ENCODE results near the gene SHLD1.

SHLD1 gene

DNA sequence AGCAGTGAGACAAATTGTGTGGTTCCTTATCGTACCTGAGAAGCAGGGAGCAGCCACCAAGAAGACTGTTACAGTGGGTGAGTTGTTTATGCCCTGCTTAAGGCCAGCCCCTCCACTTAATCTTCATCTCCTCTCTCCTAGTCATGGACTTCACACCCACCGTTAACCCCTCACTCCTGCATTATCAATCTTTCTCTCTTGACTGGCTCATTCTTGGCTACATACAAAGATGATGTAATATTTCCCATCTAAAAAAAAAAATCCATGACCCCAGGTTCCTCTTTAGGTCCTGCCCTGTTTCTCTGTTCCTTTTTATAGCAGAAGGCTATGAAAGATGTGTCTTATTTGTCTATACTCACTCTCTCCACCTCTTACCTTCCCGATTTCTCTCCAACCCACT, 72.4 kb downstream of the SHLD1 start:
- DNase-seq = no peak

DNA sequence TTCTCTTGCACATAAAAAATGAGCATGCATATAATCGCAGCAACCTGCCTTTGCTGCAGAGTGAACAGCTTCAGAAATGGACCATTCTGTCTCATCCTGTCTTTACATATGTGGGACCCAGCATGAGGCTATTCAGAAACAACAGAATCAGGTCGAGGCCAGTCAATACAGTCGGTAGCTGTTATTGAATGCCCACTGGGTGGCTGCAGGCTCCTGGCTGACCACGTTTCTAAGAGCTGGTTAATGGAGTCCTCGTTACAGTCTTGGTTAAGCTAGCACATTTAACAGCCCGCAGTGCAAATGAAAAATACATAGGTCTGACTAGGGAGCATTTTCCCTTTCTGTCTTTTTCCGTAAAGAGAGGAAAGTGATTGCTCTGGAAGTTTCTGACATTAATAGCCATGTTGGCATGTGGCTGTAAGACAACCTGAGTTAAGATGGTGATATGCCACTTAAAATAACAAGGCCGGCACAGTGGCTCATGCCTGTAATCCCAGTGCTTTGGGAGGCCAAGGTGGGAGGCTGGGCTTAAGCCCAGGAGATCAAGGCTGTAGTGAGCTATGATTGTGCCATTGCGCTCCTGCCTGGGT, 75.0 kb downstream of the SHLD1 start:
- no peak for DNase-seq

DNA sequence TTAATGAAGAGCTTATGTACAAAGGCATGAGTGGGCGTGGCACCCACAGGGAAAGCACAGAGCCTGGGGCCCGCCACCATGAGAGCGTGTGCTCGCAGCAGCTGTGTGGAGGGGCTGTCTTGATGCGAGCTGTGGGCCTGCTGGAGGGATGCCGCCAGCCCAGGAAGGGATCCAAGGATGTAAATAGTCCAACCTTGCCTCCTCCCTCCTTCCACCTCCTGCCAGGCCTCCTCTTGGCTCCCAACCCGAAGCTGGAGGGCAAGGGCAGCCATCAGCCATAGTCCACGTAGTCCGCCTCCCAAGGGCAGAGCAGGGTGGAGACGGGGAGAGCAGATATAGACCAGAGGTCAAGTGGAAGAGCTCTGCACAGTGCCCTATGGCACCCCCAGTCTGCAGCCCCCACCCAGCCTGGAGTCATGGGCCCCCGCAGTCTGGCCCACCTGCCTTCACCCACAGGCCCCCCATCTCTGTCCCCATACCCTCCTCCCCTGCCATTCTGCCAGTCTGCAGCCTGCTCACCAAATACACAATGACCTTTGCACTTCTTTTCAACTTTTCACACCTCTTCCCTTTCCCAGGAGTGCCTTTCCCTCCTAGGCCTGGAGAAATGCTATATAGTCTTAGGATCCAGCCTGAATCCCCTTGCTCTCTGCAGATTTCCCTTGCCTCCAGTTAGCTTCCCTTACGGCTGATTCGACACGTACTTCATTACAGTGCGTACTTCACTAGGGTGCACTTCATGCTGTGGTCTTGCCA, 77.1 kb downstream of the SHLD1 start:
- DNase-seq = no peak

DNA sequence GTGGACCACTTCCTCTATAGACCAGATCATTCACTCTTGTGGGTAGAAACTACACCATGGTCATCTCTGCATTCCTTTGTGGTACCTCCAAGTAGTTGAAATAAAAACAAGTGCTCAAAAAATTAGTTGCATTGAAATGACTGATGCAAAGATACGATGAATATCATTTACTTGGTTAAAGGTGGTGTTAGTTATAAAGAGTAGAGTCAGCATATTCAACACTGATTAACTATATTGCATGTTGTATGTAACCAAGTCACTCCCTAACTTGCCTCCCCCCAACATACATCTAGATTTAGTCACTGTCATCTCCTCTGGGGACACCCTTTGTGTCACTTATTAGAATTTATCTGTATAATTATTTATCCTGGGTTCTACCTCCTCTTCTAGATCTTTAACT, 77.7 kb downstream of the SHLD1 start:
- DNase-seq = no peak

DNA sequence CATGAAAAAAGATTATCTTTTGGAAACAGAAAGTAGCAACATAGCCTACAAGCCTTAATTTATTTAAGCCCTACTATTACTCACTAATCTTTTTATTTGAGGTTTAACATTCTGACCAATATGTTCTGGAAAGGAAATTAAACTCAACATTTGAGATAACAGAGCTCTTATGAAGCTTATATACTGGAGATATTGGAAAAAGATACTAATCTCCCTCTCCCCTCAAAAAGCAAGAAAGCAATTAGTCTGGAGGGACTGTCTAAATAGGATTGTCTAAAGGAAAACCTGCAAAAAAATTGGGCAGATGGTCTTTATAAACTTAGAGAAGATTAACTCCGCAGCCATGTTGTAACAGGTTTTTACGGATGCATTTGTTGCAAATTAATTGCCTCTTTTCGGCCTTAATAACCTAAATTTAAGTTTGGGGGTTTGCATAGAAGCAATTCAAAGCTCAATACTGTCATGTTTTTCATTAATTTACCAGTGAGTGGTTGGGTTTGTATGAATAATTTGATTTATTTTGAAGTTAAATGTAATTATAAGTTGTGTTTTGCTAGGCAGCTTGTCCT, 79.1 kb downstream of the SHLD1 start:
- no peak for DNase-seq

DNA sequence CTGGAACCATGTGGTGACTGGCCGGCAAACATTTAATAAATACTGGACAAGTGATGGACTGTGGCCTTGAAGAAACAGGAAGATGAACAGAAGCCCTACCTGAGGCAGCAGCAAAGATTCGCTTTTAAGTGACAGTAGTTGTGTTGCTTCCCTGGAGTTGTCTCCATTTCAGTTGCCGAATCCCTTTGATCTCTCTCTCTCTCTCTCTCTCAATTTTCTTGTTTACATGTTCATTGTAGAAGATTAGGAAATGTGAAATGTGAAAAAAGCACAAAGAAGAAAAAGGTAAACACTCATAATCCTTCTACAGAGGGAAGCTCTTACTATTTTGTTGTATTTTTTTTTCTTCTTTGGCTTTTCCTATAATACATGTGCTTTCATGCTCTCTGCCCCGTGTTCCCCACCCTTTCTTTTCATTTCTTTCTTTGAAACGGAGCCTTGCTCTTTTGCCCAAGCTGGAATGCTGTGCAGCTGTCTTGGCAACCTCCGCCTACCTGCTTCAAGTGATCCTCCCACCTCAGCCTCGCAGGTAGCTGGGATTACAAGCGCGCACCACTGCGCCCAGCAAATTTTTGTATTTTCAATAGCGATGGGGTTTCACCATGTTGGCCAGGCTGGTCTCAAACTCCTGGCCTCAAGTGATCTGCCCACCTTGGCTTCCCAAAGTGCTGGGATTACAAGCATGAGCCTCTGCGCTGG, 81.5 kb downstream of the SHLD1 start:
- DNase-seq = no peak

DNA sequence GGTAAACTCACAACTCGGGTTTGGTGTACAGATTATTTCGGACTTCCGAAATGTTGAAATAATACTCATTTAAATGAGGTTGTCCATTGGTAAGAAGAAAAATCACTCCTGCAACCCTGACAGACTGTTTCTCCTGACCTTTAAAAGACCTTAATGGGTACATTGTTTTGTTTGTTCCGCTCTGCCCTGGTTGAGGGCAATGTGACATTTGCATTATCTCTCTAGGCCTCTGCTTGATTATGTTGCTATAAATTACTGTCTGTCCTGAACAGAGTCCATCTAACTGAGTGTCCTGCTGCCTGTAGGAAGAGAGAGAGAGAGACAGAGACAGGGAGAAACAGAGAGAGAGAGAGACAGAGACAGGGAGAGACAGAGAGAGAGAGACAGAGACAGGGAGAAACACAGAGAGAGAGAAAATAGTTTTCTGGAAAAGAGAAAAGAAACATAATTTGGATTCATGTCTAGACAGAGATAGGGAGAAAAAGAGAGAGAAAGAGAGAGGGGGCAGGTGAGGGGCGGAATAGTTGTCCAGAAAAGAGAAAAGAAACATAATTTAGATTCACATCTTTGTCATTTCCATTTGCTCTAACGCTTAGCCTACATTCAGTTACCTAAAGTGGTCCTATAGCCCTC, 83.2 kb downstream of the SHLD1 start:
- DNase-seq = no peak

DNA sequence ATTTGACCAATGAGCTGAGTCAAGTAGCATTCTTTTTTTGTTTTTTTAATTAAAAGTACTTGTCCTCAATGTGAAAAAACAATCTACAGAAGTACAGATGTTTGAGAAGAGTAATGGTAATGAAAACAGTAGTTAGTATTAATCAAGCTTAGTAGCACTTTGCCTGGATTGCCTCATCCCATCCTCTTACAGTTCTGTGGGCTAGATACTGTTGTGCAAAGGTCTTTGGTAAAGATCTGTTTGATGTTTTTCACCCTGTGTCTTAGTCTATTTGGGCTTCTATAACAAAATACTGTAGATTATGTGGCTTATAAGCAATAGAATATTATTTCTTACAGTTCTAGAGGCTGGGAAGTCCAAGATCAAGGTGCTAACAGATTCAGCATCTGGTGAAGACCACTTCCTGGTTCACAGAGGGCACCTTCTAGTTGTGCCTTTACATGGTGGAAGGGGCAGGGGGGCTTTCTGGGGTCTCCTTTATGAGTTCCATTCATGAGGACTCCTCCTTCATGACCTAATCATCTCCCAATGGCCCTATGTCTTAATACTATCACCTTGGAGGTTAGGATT, 84.3 kb downstream of the SHLD1 start:
- no peak for DNase-seq

DNA sequence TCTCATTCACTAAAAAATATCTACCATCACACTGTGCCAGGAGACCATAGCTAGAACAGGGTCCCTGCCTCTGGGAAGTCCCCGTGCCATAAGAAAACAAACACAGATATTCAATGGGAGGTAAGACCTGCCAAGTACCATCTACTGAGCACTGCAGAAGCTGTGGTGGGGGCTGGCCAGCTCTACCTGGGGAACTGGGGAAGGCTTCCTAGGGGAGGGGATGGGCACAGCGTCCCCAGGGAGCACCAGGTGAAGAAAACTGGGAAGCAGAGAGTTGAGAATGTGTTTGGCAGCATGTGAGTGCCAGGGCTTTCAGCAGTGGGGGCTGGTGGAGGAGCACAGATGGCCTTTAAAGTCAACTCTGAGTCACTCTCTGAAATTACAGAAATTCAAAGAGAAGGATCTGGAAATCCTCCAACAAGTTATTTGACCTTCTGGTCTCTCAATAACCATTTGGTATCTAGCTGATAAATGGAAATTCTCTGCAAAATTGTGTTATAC, 85.2 kb downstream of the SHLD1 start:
- peak; percentile 4 for DNase-seq

DNA sequence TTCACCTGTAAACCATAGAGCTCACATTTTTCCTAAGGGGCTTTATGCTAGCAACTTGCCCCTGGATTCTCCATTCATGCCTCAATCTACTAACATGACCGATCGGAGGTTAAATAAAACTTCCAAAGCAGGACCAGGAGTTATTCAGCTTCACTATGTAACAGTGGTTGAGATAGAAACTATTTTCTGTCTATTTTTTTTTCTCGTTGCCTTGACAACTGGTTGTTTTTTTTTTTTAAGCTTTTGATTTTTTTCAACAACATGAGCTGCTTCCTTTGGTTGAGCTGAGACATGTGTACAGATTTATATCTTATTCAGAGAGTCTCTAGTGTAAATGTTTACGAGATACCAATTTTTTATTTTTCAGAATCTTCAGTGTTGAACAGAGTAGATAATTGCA, 85.7 kb downstream of the SHLD1 start:
- no peak for DNase-seq

DNA sequence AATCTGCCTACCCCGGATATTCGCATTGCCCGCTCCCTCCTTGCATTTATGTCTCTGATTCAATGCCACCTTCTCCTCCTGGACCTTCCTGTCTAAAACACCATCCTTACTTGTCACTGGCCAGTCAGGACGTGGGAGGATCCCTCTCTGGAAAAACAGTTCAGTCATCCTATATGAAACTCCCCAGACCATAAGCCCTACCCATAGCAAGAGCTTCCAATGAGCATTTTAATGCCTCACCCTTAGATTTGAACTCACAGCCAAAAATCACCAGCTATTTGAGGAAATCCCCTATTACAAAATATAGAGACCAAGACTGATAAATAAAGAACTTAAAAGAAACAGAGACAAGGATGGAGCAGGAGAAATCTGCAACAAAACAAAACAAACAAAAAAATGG, 86.4 kb downstream of the SHLD1 start:
- DNase-seq = no peak

DNA sequence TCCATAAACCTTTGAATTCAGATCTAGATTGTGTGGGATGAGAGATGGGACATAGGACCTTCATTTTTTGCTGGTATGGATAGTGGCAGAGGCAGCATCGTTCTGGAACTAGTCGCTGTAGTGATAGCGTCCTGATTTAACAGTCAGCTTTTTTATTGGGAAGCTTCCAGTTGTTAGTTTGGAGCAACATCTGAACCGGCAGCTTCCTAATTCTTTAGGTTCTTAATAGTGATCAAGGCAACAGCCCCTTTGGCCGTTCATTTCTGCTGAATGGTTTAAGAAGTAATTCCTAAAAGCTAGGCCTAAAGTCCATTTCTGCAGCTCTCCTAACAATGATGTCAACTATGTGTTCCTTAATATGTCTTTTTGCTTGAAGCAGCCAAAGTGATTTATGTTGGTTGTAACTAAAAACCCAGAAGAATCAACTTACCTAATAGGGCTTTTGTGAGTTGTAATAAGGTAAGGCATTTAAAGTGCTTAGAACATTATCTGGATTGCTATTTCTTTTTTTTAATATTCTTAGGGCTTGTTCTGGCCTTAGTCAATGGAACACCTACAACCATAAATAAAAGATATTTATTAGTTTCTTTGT, 90.3 kb downstream of the SHLD1 start:
- no peak for DNase-seq

DNA sequence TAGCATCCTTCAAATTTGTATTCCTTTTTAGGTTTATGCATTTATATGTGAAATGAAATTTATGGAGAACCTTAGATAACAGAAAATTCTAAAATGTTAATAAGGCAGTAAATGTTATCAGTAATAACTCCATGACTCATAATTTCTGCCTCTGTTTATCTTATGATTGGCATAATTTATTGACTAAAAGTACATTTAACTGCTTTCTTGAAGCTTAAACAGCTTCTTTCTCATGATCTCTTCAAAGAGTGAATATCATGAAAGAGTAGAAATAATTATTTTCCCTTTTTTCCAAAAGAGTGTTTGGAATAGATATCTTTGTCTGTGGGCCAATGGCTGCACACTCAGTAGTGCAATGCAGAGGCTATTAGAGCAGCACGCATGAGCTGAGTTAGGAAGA, 91.3 kb downstream of the SHLD1 start:
- no peak for DNase-seq

DNA sequence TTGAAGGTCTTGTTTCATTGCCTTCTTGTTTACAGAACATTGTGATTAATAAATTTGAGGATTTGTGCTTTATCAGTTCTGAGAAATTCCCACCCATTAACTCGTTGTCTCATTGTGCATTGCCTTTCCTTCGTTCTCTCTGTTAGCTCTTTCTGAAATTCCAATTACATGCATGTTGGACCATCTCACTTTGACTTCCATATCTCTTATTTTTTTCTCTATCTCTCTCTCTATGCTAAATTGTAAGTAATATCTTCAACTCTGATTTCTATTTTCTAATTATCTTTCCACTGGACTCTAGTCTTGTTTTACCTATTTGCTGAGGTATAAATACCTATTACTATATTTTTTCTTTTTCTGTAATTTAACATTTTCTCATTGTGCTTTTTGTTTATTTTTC, 92.3 kb downstream of the SHLD1 start:
- DNase-seq = no peak

DNA sequence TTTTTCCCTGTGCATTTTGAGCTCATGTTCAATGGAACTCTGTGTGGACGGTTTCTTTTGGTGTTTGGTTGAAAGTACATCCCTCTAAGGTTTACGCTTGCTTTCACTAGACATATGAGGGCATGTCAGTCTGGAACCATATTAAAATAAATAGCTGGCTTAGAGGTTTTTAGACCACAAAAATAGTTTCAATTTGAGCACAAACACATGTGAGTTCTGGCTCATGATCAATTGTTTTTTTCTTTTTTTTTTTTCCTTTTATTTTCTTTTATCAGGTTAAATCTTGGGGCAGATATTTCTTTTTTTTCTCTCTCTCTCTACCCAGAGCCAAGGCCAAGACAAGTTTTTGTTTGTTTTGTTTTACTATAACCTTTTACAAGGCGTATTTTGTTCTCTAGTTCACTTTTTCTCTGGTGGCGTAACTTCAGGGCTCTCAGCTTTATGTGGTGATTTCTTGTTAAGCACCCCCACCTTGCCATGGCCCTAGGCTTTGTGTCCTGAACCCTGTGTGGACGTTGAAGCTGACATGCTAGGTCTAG, 92.9 kb downstream of the SHLD1 start:
- no peak for DNase-seq

DNA sequence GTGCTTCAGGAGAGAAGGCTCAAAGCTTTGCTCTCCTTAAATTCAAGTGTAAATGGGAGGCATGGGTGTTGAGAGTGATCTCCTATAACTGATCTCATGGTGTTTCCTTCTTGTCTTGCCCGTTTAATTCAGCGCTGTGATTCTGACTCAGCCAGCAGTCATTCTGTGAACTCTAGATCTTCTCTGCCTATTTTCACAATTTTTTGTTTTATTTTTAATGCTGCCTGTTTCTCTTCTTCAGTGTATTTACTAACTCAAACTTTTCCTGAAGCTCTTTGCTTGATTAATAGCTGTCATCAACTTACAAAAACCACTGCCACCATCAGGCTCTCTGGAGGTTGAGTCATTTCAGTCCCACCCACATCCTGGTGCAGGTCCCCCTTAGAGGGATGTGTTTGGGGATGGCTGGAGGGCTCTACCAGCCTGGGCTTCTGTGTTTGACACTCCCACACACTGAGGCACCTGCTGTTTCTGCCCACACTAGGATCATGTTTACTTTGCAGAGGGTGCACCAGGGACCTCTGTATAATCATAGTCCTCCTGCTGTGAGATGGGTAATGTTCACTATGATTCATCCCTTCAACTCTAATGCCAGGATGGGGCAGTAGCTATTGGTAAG, 94.0 kb downstream of the SHLD1 start:
- DNase-seq = peak; percentile 59

DNA sequence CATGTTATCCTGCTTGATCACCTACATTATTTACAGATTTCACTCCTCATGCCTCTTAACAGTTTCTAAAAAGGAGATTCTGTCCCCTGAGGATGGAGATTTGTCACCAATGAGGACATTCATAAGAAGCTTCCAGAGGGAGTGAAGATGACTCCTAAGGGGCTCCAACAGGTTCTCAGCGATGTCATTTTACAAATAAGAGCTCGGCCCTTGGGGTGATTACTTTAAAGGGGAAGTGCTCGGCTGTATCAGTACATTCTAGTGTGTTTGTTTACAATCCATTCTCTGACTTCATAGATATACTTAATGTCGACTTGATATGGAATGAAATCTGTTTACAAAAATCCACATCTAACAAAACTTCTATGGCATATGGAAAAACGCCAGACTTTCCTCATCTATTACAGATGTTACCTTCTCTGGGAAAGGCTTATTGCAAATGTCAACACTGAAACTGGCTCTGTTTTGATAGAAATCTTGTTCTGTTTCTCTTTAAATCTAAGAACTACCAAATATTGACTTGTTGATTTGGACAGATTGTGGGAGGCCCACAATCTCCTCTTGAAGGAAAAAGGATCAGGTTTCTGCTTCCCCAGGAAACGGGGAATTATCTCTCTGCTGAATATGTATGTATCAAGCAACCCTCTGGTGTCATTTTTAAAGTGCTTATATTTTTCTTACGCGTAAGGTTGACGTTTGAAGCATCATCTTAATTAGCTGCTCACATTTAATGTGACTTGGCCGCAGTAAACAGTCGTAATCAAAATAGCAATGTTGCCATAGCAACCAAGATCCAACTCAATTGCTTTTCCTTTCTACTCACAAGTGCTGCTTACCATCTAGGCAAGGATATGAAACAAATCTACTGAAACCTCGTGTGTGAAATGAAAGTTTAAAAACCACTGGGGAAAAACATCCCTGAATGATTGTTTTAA, 95.7 kb downstream of the SHLD1 start:
- no peak for DNase-seq

DNA sequence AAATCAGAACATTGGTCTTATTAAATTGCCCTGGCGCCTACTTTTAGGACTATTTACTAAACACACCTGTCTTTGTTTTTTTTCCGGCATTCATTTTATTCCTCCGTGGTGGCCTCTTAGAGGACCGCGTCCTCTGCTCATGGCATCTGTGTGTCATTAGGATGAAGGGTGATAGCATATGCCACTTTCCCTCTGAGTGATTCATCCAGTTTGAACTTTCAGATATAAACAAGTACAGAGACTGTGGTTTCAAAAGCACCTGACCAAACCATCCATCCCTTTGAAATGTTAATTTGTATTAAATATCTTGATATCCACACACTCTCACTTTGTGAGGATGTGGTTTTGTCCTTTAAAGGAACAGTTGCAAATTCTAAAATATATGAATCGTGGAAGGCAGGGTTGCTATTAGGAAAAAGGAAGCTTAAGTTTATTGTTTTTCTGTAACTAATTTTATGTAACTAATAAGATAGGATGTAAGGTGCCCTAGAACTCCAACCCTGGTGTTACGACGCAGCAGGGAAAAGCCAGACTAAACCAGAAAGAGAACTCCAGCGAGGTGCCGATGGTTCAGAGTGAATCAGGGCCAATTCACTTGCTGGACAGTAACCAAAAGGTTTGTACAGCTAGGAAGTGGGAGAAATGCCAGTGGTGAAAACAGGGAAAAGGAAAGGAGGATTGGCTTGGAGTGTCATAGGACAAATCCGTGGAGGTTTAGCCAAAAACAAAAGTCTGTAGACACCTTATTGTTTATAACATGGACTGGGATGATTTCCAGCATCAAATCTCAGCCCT, 98.7 kb downstream of the SHLD1 start:
- DNase-seq = no peak

DNA sequence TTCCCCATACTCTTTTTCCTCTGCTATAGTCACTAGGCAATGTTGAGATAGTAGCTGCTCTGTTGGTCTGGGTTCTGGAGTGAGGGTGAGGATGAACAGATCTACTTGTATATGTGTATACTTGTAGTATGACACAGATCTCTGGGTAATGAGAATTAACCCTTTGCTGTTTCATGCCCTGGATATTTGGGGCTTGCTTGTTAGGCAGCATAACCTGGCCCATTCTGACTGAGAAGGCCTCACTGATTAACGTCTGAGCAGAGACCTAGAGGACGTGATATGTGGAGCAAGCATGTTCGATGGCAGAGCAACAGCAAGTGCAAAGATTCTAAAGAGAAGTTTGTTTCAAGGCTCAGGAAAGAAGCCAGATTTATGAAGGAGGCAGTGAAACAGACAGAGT, 105.7 kb downstream of the SHLD1 start:
- DNase-seq = no peak

DNA sequence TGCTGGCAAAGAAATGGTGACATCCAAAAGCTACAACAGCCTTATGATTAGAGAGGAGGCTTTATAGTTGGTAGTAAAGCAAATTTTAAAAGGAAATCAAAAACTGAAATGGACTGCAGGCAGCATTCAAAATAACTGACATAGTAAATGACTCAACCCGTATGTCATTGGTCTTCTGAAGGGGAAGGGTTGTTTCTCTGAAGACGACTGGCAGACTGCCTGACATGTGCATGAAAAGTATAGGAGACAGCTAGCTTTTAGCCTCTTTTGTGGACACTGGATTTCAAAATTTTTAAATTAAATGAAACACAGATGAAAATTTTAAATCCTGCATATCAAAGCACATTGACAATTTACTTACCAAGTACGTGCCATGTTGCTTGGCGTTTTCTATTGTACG, 109.4 kb downstream of the SHLD1 start:
- DNase-seq = no peak
